Measurements from ENCODE around the gene CPNE4. TPM values are rescaled to one million over a fixed set of nuclear protein-coding genes. Genes with fewer than 3 reads are reported as not detected.

Gene CPNE4
- total RNA-seq, 1 experiment from 2014 or later = 1.9 TPM

DNA sequence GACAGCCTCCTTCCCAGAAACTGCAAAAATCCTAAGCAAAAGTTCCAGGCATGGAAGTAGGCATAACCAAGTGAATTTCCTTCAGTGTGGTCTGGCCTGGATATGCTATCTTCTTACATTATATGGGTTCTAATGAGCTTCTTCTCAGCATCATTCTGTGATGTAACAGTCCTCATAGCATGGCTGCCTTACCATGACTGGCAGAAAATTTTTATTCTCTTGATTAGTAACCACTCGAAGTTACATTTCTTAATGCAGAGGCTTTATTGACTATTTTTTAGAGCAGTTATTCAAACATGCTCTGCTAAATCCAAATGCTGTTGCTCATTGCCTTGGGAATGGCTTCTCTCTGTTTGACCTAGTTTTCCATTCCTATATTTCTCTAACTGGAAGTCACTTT lies 21.1 kb upstream of the CPNE4 start:
- Mint-ChIP-seq H3K36me3 (ENCODE audit: insufficient read depth in 1 of 3, low read depth in 3 of 3) (no peaks in the 10 kb centered on the region), H3K27me3 (ENCODE audit: low read depth) (peaks cover 12% of the 10 kb centered on the region), H3K4me1 (no peaks in the 10 kb centered on the region), H3K9me3 (no peaks in the 10 kb centered on the region), H3K4me3 (no peak overlapping the region), H3K27ac (no peak overlapping the region)
- H2BK5ac ChIP-seq (ENCODE audit: insufficient read length, low read length) = no peak overlapping the region
- no peak overlapping the region for H3T11ph ChIP-seq (ENCODE audit: low read length)
- no peak overlapping the region for H2BK20ac ChIP-seq (ENCODE audit: low read depth, low read length, poor library complexity, severe bottlenecking)
- H2AK5ac ChIP-seq (ENCODE audit: insufficient read length, low read length) = no peak overlapping the region
- H3K27ac ChIP-seq (ENCODE audit: insufficient read length, low read depth, low read length) = no peak overlapping the region
- no peak overlapping the region for H3K18ac ChIP-seq (ENCODE audit: insufficient read length, low read depth, low read length)
- H3K4me1 ChIP-seq (ENCODE audit: insufficient read depth, low read length) = no peaks in the 10 kb centered on the region
- no peak overlapping the region for H3K14ac ChIP-seq (ENCODE audit: insufficient read depth, low read length)
- no peak overlapping the region for H3K4ac ChIP-seq (ENCODE audit: low read depth, low read length)
- H3K56ac ChIP-seq (ENCODE audit: insufficient read length, low read depth, low read length) = no peak overlapping the region
- no peaks in the 10 kb centered on the region for H4K20me1 ChIP-seq (ENCODE audit: control insufficient read depth, insufficient read depth, insufficient read length)
- H4K5ac ChIP-seq (ENCODE audit: insufficient read length, low read depth, low read length) = no peak overlapping the region
- H2BK12ac ChIP-seq (ENCODE audit: insufficient read length, low read depth, low read length) = no peak overlapping the region
- no peaks in the 10 kb centered on the region for H3K23me2 ChIP-seq (ENCODE audit: insufficient read length, low read depth, low read length, poor library complexity, severe bottlenecking)
- no peak overlapping the region for H3K9ac ChIP-seq (ENCODE audit: extremely low read depth, insufficient read length, low read length)
- H3K23ac ChIP-seq (ENCODE audit: insufficient read length, low read depth, low read length) = no peak overlapping the region
- H2BK120ac ChIP-seq (ENCODE audit: low read depth, low read length, poor library complexity, severe bottlenecking) = no peak overlapping the region
- H3K27me3 ChIP-seq (ENCODE audit: insufficient read depth, low read length) = no peaks in the 10 kb centered on the region
- no peak overlapping the region for H4K8ac ChIP-seq (replicated peaks; ENCODE audit: insufficient read length, low read depth, low read length)
- H3K9me3 ChIP-seq (ENCODE audit: control insufficient read depth, low read depth, low read length) = no peaks in the 10 kb centered on the region
- no peak overlapping the region for H3K4me2 ChIP-seq (ENCODE audit: insufficient read depth, insufficient read length, low read length)
- DNase-seq = no peak
- H2AFZ ChIP-seq (ENCODE audit: low read length) = no peak overlapping the region
- H3K79me1 ChIP-seq (ENCODE audit: insufficient read depth, low read depth, low read length, poor library complexity, severe bottlenecking) = no peaks in the 10 kb centered on the region
- no peak overlapping the region for H4K91ac ChIP-seq (ENCODE audit: insufficient read length, low read depth, low read length)
- TF ChIP-seq, protein P1, sequence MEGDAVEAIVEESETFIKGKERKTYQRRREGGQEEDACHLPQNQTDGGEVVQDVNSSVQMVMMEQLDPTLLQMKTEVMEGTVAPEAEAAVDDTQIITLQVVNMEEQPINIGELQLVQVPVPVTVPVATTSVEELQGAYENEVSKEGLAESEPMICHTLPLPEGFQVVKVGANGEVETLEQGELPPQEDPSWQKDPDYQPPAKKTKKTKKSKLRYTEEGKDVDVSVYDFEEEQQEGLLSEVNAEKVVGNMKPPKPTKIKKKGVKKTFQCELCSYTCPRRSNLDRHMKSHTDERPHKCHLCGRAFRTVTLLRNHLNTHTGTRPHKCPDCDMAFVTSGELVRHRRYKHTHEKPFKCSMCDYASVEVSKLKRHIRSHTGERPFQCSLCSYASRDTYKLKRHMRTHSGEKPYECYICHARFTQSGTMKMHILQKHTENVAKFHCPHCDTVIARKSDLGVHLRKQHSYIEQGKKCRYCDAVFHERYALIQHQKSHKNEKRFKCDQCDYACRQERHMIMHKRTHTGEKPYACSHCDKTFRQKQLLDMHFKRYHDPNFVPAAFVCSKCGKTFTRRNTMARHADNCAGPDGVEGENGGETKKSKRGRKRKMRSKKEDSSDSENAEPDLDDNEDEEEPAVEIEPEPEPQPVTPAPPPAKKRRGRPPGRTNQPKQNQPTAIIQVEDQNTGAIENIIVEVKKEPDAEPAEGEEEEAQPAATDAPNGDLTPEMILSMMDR (conservative IDR thresholded peaks at IDR 0.05) = no peak
- H2BK15ac ChIP-seq (ENCODE audit: low read depth, low read length) = no peak overlapping the region
- H3K79me2 ChIP-seq (ENCODE audit: insufficient read depth, low read length) = no peaks in the 10 kb centered on the region
- WGBS (ENCODE audit: extremely low coverage, insufficient read length, low lambda C conversion rate) = no CpG with 5 or more reads among the region's 1 CpG
